A204.1 (cell line): Measurements from ENCODE around the gene MMP24.
"Not testable (repeated sequence)": the region's sequence is repeated elsewhere in the genome, so short reads cannot be mapped to it uniquely, and the experiment has no call there.

Experiments
- FAIRE-seq: peaks from 2 replicates; lab custom pipeline; 2012; peaks lifted over from hg19 to GRCh38; lab: Jason Lieb, UNC

Gene MMP24

DNA sequence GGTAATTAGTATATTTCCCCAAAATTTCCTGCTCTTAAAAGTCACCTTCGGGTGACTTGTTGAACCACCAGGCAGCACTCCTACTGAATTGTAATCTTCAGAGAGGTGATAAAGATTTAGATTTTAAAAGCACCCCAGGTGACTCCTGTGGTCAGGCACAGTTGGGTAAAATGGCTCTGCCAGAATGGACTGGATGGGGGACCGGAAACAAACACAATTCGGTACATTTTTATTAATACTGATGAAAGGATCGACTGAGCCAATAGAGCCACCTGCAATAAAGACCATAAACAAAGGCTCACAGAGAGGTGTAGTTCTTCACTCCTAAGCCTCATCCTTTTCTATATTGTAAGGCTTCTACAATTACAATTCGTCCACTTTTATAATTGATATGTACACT is 85.3 kb downstream of the MMP24 start:
- FAIRE-seq, result no peak

GRCh38 chr20:35312318-35312717 is 85.8 kb downstream of the MMP24 start:
- no peak for FAIRE-seq

DNA sequence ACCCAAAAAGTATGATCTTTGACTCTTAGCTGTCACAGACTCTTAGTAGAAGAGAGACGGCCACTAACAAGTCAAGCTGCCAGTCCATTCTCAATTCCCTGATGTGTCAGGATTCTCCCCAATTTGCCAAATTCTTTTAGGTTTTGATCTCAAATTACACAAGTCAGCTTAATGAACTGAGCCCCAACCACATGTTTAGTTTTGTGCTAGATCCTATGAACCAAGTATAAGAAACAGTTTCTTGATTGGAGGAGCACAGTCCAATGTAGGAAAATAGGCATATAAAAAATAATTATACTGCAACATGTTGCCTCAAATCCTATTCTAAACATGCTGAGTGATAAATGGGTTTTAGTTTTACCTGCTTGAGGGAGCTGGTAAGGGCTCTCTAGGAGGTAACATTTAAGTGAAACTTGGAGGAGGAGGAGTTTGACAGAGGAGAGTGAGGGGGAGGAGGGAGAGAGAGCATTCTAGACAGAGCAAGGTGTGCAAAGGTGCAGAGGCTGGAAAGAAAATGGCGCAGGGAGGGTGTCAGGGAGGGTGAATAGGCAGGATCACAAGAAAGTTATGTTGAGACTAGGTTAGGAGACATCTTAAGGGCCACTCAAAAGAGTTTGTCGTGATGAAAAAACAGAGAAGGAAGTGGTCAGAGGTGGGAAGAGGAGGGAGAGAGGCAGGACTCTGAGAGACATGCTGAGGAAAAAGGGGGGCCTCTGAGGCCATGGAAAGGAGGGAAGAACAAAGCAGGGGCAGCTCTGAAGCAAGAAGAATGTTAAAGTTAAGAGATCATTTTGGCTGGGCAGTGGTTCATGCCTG is 88.5 kb downstream of the MMP24 start:
- FAIRE-seq, result no peak

DNA sequence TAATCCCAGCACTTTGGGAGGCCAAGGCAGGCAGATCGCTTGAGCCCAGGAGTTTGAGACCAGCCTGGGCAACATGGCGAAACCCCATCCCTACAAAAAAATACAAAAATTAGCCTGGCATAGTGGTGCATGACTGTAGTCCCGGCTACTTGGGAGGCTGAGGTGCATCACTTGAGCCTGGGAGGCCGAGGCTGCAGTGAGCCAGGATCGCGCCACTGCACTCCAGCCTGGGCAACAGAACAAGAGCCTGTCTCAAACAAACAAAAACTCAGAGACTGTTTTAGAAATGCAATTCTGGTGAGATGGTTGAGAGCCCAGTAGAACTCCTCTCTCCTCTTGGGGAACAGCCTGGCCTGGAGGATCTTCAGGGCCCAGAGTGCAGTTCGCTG is 89.1 kb downstream of the MMP24 start:
- not testable (repeated sequence) for FAIRE-seq

GRCh38 chr20:35316086-35316485 is 89.6 kb downstream of the MMP24 start:
- no peak for FAIRE-seq

DNA sequence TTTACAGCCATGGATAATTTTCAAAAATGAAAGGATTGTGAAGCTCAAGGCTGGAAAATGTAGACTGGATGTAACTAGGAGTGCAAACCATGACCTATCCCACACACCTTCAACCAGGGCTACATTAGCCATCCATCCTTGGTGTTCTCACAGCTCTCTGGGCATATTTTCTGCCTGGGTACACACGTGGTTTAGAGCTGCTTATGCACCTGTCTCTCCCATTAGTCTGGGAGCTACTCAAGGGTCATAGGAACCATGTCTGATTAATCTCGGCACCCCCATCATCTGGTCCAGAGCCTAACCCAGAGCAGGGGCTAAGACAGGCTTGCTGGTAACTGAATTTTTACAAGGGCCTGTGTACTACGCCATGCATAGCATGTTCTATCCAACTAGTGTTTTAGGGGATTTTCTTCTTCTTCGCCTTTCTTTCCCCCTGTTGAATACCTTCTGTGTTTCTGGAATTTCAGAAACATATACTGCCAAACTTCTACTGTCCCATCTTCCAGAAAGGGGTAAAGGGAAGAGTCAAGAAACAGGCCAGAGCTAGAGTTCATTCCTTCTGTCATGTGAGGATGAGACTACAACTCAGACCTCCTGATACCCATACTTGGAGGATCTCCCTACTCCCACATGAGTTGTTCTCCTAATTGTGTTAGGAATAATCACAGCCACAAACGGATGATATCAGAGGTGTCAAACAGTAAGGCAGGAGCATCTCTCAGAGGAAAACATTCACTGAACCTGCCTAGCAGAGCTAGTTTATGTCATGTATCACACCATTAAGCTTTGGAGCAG is 91.1 kb downstream of the MMP24 start:
- no peak for FAIRE-seq

DNA sequence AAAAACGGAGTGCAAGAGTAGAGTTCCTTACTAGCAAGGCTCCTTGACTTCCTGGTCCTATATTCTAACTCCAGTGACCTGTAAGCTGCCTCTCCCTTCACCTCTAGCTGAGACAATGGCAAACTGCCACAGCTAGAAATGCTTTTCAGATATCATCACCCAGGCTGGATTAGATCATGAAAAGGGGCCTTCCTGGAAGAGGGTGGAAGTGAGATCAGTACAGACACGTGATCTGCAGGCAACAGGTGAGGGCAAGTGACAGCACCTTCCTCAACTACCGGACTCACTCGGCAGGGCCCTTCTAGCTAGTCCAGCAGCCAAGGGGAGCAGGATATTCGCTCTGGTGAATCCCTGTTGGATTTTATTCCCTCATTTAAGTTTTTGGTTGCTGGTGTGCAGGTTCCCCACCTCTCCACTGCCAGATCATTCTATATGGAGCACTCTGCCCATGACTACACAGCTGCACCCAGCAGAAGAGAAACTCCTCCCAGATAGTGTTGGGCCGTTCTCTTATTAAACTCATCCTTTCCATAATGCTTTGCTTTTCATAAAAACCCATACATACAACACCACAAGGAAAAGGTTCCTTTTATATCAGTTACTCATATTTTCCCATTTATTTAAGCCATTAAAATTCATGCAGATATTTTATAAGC is 92.1 kb downstream of the MMP24 start:
- FAIRE-seq, result no peak

GRCh38 chr20:35319192-35319870 is 92.8 kb downstream of the MMP24 start:
- FAIRE-seq, result no peak

- no peak for FAIRE-seq
These were observed 93.3 kb downstream of the MMP24 start for GRCh38 chr20:35319871-35320197.

GRCh38 chr20:35320396-35321126 is 94.1 kb downstream of the MMP24 start:
- no peak for FAIRE-seq

DNA sequence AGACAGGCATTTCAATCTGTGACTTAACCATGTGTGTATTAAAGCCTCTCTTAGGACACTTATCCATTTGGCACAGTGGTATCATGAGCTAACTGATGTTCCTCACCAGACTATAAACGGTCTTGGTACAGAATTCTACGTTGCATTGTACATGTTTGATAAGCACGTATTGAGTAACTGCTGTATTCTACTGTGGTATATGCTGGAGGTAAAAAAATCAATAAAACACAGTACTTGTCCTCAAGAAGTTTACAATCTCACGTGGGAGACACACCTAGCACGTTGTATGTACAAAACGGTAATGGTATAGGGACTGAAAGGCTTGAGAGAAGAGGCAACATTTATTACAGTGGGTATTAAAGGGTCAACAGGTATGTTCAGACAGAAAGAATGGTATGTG is 98.9 kb downstream of the MMP24 start:
- FAIRE-seq, result no peak

GRCh38 chr20:35326021-35326739 is 99.7 kb downstream of the MMP24 start:
- no peak for FAIRE-seq
